GM21723 (cell line): ENCODE measurements around the gene DCST1.

Source experiments
- ATAC-seq: cut with Tn5 transposase; IDR thresholded peaks from one replicate; pipeline ENCODE4 v1.9.1; 2021; ENCODE audit warnings: mild to moderate bottlenecking, moderate library complexity; ENCODE audit not compliant: unreplicated experiment

The DCST1 gene

GRCh38 chr1:155083865-155084721 lies 50.5 kb downstream of the DCST1 start:
- ATAC-seq: peak; percentile 10

DNA sequence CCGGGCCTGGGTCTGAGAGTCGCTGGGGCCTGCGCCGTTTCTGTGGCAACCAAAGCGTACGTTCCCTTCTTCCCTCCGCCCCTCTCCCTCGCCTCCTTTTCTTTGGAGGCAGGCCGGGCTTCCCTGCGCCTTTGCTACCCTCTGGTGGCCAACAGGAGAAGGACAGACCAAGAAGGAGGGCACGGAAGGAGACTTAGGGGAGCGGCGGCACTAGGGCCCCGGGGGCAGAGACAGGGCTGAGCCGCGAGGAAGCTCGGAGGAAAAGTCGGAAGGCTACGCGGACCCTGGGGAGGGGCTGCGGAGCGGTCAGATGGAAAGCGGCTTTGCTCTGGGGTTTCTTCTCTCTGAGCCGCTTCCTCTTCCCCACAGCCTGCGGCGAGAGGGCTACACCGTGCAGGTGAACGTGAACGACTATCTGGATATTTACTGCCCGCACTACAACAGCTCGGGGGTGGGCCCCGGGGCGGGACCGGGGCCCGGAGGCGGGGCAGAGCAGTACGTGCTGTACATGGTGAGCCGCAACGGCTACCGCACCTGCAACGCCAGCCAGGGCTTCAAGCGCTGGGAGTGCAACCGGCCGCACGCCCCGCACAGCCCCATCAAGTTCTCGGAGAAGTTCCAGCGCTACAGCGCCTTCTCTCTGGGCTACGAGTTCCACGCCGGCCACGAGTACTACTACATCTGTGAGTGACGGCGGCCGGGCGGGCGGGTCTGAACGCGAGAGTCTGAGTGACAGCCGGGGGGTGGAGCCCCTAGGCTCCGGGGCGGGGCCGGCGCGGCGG lies 51.3 kb downstream of the DCST1 start:
- peak; percentile 76 for ATAC-seq

GRCh38 chr1:155085504-155086127 lies 52.0 kb downstream of the DCST1 start:
- peak; percentile 20 for ATAC-seq

- no peak for ATAC-seq
Measured at GRCh38 chr1:155086128-155086741, 52.6 kb downstream of the DCST1 start.

- no peak for ATAC-seq
Measured at GRCh38 chr1:155086856-155087535, 53.4 kb downstream of the DCST1 start.

DNA sequence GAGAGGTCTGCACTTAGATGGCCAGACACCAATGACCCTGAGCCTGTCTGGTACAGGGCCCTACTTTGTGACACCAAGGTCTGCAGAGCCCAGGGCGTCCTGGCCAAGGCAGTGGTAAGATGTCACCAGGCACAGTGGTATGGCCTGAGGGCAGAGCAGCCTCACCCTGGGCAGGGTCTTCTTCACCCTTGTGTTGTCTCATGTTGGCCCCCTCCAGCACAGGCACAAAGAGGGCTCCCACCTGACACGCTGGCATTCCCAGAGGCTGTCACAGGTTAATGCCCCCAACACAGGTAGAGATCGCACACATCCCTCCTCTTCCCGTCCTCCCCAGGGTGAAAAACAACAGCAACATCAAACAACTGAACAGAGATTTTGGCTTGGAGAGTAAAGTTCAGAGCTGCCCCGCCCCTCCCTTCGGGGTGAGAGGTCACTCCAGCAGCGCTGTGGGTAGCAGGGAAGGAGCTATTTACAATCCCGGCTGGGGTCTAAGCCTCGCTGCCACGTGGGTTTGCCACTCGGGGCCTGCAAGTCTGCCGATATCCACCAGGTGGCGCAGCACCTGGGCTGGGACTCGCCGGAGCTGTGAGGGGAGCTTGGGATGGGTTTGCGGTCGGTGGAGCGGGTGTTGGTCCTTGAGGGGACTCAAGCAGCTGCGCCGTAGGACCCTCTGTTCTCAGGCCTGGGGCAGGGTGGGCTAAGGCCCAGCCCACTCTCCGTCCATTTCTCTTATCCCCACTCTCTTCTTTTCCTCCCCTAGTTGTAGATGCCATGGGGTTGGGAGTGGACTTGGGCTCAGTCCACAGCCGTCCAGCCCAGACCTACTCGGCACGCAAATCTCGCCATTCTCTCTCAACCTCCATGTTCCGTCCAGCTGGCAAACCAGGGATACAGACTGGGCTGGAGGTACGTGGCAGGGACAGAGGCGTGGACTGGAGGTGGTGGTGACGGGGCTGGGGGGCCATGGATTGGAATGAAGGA lies 57.7 kb downstream of the DCST1 start:
- ATAC-seq: no peak

DNA sequence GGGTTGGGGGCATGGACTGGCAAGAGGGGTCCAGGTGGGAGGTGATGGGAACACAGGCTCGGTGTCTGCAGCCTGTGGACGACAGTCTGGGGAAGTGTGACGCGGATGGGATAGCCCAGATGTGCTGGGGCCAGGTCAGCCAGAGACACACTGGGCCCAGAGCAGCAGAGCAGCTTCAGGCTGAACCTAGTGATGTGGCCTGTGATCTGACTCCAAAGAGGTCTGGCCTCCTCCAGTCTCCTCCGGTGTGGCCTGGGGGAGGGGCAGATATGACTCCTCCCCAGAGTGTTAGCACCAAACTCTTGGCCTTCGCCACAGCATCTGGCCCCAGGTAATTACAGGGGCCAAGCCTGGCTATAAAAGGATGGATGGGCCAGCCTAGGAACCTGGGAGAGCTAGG lies 58.5 kb downstream of the DCST1 start:
- no peak for ATAC-seq

- no peak for ATAC-seq
Measured at GRCh38 chr1:155092641-155093040, 59.0 kb downstream of the DCST1 start.

DNA sequence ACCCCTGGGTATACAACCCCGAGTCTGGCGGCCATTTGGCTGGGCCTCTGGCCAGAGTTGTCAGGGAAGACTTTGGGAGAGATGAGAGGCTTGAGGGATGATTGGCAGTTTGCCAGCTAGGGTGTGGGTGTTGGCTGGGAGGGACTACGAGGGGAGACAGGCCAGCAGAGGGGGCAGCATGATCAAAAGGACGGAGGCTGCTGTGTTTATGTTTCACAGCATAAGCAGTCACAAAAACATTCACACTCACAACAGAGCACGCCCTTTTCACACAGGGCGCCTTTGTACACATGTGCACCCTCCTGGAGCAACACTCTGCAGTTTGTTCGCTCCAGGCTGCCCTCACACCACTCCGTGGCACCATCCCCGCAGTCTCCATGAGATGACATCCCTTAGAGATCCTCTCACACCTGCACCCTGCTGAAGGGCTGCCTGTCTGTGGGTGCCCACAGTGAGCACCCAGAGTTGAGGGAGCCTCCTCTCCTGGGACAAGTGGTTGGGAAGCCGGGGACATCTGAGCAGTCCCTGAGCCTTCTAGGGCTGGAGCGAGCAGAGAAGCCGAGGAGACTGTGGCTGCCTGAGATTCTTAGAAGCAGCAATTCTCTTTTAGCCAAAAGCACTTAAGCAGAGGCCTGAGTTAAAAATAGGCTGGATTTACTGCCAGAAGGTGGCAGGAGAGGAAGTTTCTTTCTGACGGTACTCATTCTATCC lies 60.4 kb downstream of the DCST1 start:
- no peak for ATAC-seq

- ATAC-seq: no peak
Measured at GRCh38 chr1:155094622-155094948, 61.0 kb downstream of the DCST1 start.

GRCh38 chr1:155099331-155099730 lies 65.7 kb downstream of the DCST1 start:
- no peak for ATAC-seq
